Fibroblast of pulmonary artery (primary cell): Measurements from ENCODE around the gene EFNA1.

Experiments
- DNase-seq: peaks from one replicate; pipeline ENCODE4 v3.0.0-alpha.2; 2010; ENCODE audit warnings: low read depth
- H3K4me3 ChIP-seq: replicated peaks from 2 replicates; pipeline ENCODE4 v1.5.1; 2011; ENCODE audit warnings: low read depth, mild to moderate bottlenecking, control low read depth, low read length, moderate library complexity
- CTCF ChIP-seq: IDR thresholded peaks from 2 replicates; pipeline ENCODE4 v1.5.1; 2011; ENCODE audit warnings: mild to moderate bottlenecking, control low read depth, low read length, inconsistent platforms; ENCODE audit errors: missing control alignments

Gene EFNA1

DNA sequence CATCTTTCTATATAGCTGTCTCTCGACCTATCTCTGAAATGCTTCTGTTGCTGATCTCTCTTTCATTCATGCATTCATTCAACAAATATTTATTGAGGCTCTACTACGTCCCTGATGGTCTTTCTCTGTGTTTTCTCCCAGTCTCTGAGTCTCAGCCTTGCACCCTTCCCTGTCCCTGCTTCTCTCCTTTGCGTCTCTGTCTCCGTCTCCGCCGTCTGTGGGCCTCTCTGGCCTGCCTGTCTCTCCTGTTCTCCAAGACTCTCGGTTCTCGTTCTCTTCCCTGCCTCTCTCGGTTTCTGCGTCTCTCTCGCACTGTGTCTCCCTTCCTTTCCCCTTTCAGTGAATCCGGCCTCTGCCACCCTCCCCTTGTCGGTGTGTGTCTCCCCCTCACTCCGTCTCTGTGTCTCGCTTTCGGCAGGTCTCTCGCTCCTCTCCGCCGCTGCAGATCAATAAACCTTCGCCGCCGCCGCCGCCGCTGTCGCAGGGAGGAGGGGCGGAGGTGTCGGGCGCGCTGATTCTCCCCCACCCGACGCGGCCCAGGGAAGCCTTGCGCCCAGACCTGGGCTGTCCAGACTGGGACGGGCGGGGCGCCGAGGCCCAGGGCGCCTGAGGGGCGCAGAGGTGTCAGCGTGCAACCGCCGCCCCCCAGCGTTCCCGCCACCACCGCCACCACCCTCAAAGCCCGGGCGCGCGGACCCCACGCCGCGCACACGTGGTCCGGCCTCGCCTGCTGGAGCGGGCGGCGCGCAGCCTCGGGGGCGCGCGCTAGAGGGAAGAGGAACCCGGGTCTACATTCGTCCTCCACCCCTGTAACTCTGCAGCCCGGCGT is 46.0 kb upstream of the EFNA1 start:
- no peak for TF ChIP-seq CTCF
- no peak for DNase-seq
- H3K4me3 ChIP-seq, result no peak overlapping the region

- DNase-seq, result no peak
- no peak for TF ChIP-seq CTCF
- no peak overlapping the region for H3K4me3 ChIP-seq
Observed at GRCh38 chr1:155082301-155083051, 45.2 kb upstream of the EFNA1 start.

DNA sequence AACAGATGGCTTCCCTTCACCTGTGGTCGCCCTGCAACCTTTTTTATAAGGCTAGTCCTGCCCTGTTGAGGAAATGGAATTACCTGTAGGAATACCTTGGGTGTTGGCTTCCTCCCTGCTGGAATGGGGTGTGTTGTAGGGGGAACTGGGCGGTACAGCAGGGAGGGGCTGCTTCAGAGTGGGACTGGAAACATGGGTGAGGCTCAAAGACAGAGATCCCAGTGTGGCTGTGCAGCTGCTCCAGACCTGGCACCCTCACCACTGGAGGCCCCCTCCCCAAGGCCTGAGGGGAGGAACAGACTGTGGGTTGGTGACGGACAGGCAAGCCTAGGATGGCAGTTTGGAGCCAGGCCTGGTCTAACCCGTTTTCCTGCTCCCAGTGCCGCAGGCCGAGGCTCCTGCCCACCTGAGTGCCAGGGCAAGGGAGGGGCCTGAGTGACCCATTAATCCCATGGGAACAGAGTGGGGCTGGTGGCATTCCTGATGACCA is 44.6 kb upstream of the EFNA1 start:
- no peak overlapping the region for H3K4me3 ChIP-seq
- no peak for DNase-seq
- no peak for TF ChIP-seq CTCF

DNA sequence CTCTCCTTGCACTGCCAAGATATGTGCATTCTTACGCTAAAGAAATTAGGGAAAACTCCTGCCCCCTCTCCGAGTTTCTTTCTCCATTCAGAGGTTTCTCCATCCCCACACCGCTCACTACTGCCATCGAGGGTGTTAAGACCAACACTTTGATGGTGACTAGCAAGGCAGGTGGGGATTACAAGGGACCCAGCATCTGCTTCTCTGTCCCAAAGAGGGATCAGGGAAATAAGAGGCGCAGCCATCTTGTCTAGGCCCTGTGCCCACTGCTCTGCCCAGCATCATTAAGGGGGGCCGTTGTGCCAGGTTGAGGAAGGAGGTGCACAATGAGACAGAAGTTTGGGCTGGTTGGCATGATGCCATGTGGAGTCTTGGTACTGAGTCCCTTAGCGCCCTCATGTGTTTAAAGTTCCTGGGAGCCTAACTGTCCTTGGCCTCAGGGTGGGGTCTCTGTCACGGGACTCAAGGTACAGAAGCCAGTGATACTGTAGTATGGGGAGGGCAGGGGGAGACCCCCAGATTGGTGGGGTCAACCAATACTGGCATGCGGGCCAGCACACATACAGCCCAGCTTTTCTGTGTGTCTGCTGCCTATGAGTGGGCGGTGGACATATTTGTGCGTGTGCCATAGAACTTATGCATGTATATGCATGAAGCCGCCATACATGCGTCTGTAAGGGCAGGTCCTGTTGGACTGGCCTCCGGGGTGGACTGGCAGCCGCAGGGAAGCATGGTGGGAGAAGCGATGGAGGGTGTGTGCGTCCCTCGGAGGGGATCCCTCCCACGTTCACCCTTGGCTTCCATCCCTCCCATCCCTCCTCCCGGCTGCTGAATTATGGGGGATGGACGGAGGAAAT is 43.6 kb upstream of the EFNA1 start:
- DNase-seq, result peak; percentile 42
- TF ChIP-seq CTCF, result peak; percentile 32
- H3K4me3 ChIP-seq, result peak overlapping the region; percentile 85

DNA sequence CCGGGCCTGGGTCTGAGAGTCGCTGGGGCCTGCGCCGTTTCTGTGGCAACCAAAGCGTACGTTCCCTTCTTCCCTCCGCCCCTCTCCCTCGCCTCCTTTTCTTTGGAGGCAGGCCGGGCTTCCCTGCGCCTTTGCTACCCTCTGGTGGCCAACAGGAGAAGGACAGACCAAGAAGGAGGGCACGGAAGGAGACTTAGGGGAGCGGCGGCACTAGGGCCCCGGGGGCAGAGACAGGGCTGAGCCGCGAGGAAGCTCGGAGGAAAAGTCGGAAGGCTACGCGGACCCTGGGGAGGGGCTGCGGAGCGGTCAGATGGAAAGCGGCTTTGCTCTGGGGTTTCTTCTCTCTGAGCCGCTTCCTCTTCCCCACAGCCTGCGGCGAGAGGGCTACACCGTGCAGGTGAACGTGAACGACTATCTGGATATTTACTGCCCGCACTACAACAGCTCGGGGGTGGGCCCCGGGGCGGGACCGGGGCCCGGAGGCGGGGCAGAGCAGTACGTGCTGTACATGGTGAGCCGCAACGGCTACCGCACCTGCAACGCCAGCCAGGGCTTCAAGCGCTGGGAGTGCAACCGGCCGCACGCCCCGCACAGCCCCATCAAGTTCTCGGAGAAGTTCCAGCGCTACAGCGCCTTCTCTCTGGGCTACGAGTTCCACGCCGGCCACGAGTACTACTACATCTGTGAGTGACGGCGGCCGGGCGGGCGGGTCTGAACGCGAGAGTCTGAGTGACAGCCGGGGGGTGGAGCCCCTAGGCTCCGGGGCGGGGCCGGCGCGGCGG is 42.8 kb upstream of the EFNA1 start:
- TF ChIP-seq CTCF, result peak; percentile 87
- H3K4me3 ChIP-seq, result peak overlapping the region; percentile 85

More for the DNA sequence above, 42.8 kb upstream of the EFNA1 start:
- DNase-seq, result peak; percentile 95
